Hippocampal formation (tissue), 2 donors: ENCODE measurements around the gene SPTA1.

Source experiments
- DNase-seq, 2 donors: peaks; one replicate each; lab custom pipeline; 2025; lab: John Stamatoyannopoulos, UW

SPTA1 gene

GRCh38 chr1:158572226-158572625 is 114.3 kb downstream of the SPTA1 start:
- no peak for DNase-seq

- DNase-seq = no peak
These were observed 116.0 kb downstream of the SPTA1 start, which contains the start of gene OR6P1 for GRCh38 chr1:158570480-158570879. TSS of gene OR6P1 (minus strand) at chr1:158570580. CDS start at chr1:158563604, 6,976 bp downstream.

- no peak for DNase-seq
These were observed 121.9 kb downstream of the SPTA1 start for GRCh38 chr1:158564608-158565007.

- DNase-seq = no peak
These were observed 122.7 kb downstream of the SPTA1 start for GRCh38 chr1:158563853-158564252.
